Loucy (cell line): ENCODE measurements around the gene KLHL8.

Source experiments
- EZH2phosphoT487 ChIP-seq: fragments of 200-600 bp; IDR thresholded peaks from 2 replicates; pipeline ENCODE4 v1.6.1; 2018; ENCODE audit warnings: antibody characterized with exemption, mild to moderate bottlenecking, moderate library complexity, borderline replicate concordance
- TF ChIP-seq, protein P1 (sequence below): fragments of 200-600 bp; sonication (generic); conservative IDR thresholded peaks from 2 replicates; pipeline ENCODE4 v1.5.1; 2014; ENCODE audit warnings: mild to moderate bottlenecking, antibody characterized with exemption, low read length

GRCh38 chr4:87153078-87153870 is 67.1 kb downstream of the KLHL8 start:
- TF ChIP-seq, protein P1, sequence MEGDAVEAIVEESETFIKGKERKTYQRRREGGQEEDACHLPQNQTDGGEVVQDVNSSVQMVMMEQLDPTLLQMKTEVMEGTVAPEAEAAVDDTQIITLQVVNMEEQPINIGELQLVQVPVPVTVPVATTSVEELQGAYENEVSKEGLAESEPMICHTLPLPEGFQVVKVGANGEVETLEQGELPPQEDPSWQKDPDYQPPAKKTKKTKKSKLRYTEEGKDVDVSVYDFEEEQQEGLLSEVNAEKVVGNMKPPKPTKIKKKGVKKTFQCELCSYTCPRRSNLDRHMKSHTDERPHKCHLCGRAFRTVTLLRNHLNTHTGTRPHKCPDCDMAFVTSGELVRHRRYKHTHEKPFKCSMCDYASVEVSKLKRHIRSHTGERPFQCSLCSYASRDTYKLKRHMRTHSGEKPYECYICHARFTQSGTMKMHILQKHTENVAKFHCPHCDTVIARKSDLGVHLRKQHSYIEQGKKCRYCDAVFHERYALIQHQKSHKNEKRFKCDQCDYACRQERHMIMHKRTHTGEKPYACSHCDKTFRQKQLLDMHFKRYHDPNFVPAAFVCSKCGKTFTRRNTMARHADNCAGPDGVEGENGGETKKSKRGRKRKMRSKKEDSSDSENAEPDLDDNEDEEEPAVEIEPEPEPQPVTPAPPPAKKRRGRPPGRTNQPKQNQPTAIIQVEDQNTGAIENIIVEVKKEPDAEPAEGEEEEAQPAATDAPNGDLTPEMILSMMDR, result no peak
- no peak for TF ChIP-seq EZH2phosphoT487
